ENCODE results near the gene ZNF549.
A peak's percentile ranks its signal among the peaks of the same experiment; 100 is the strongest.
"Not testable (repeated sequence)": the region's sequence is repeated elsewhere in the genome, so short reads cannot be mapped to it uniquely, and the experiment has no call there.

Gene ZNF549

GRCh38 chr19:57511484-57511883 is 15.7 kb upstream of the ZNF549 start:
- no peak overlapping the region for H3K4me3 ChIP-seq (ENCODE audit: insufficient read length, low read depth)
- DNase-seq (ENCODE audit: low read depth, low spot score): no peak
- H3K9ac ChIP-seq (ENCODE audit: insufficient read length, low read depth): no peak overlapping the region
- no peaks in the 10 kb centered on the region for H3K27me3 ChIP-seq (ENCODE audit: insufficient read depth, insufficient read length)
- no peaks in the 10 kb centered on the region for H3K4me1 ChIP-seq (ENCODE audit: insufficient read depth, insufficient read length)
- H3K9me3 ChIP-seq (ENCODE audit: insufficient read depth, low read length): peaks cover 43% of the 10 kb centered on the region
- no peak for TF ChIP-seq YY1 (IDR thresholded peaks at IDR 0.05; ENCODE audit: insufficient read depth, insufficient read length)
- TF ChIP-seq ZNF274 (IDR thresholded peaks at IDR 0.05; ENCODE audit: low read depth, low read length): no peak
- no peak for TF ChIP-seq SUZ12 (IDR thresholded peaks at IDR 0.05; ENCODE audit: extremely low read depth, insufficient read depth, insufficient read length)
- H3K36me3 ChIP-seq (ENCODE audit: insufficient read depth, insufficient read length, low read length): peaks cover 23% of the 10 kb centered on the region

GRCh38 chr19:57512845-57513244 is 14.3 kb upstream of the ZNF549 start:
- no peaks in the 10 kb centered on the region for H3K4me1 ChIP-seq (ENCODE audit: insufficient read depth, insufficient read length)
- no peak overlapping the region for H3K4me3 ChIP-seq (ENCODE audit: insufficient read length, low read depth)
- peaks cover 12% of the 10 kb centered on the region for H3K36me3 ChIP-seq (ENCODE audit: insufficient read depth, insufficient read length, low read length)
- H3K27me3 ChIP-seq (ENCODE audit: insufficient read depth, insufficient read length): no peaks in the 10 kb centered on the region
- TF ChIP-seq SUZ12 (IDR thresholded peaks at IDR 0.05; ENCODE audit: extremely low read depth, insufficient read depth, insufficient read length): no peak
- TF ChIP-seq YY1 (IDR thresholded peaks at IDR 0.05; ENCODE audit: insufficient read depth, insufficient read length): no peak
- no peak for TF ChIP-seq ZNF274 (IDR thresholded peaks at IDR 0.05; ENCODE audit: low read depth, low read length)
- no peak overlapping the region for H3K9ac ChIP-seq (ENCODE audit: insufficient read length, low read depth)
- H3K9me3 ChIP-seq (ENCODE audit: insufficient read depth, low read length): peaks cover 43% of the 10 kb centered on the region
- DNase-seq (ENCODE audit: low read depth, low spot score): no peak

- no peaks in the 10 kb centered on the region for H3K4me1 ChIP-seq (ENCODE audit: insufficient read depth, insufficient read length)
- H3K4me3 ChIP-seq (ENCODE audit: insufficient read length, low read depth): no peak overlapping the region
- H3K27me3 ChIP-seq (ENCODE audit: insufficient read depth, insufficient read length): no peaks in the 10 kb centered on the region
- H3K9ac ChIP-seq (ENCODE audit: insufficient read length, low read depth): no peak overlapping the region
- TF ChIP-seq SUZ12 (IDR thresholded peaks at IDR 0.05; ENCODE audit: extremely low read depth, insufficient read depth, insufficient read length): no peak
- TF ChIP-seq ZNF274 (IDR thresholded peaks at IDR 0.05; ENCODE audit: low read depth, low read length): no peak
- no peak for DNase-seq (ENCODE audit: low read depth, low spot score)
- peaks cover 43% of the 10 kb centered on the region for H3K9me3 ChIP-seq (ENCODE audit: insufficient read depth, low read length)
- peaks cover 6% of the 10 kb centered on the region for H3K36me3 ChIP-seq (ENCODE audit: insufficient read depth, insufficient read length, low read length)
Observed at GRCh38 chr19:57515255-57515654, 11.9 kb upstream of the ZNF549 start.

- H3K36me3 ChIP-seq (ENCODE audit: insufficient read depth, insufficient read length, low read length); H3K27me3 ChIP-seq (ENCODE audit: insufficient read depth, insufficient read length); H3K9ac ChIP-seq (ENCODE audit: insufficient read length, low read depth); H3K4me3 ChIP-seq (ENCODE audit: insufficient read length, low read depth); DNase-seq (ENCODE audit: low read depth, low spot score); H3K4me1 ChIP-seq (ENCODE audit: insufficient read depth, insufficient read length): not testable (repeated sequence)
- peaks cover 25% of the 10 kb centered on the region for H3K9me3 ChIP-seq (ENCODE audit: insufficient read depth, low read length)
Observed at GRCh38 chr19:57518021-57518420, 9.1 kb upstream of the ZNF549 start.

GRCh38 chr19:57537953-57538547 is 10.9 kb downstream of the ZNF549 start:
- no peaks in the 10 kb centered on the region for H3K4me1 ChIP-seq (ENCODE audit: insufficient read depth, insufficient read length)
- H3K9me3 ChIP-seq (ENCODE audit: insufficient read depth, low read length): peaks cover 61% of the 10 kb centered on the region
- DNase-seq (ENCODE audit: low read depth, low spot score): no peak
- 0 out of 2 replicates have a peak, but pooled peaks have one; percentile 22 for TF ChIP-seq ZNF274 (IDR thresholded peaks at IDR 0.05; ENCODE audit: low read depth, low read length)
- no peak for TF ChIP-seq YY1 (IDR thresholded peaks at IDR 0.05; ENCODE audit: insufficient read depth, insufficient read length)
- no peaks in the 10 kb centered on the region for H3K27me3 ChIP-seq (ENCODE audit: insufficient read depth, insufficient read length)
- peaks cover 80% of the 10 kb centered on the region for H3K36me3 ChIP-seq (ENCODE audit: insufficient read depth, insufficient read length, low read length)
- no peak overlapping the region for H3K9ac ChIP-seq (ENCODE audit: insufficient read length, low read depth)
- no peak overlapping the region for H3K4me3 ChIP-seq (ENCODE audit: insufficient read length, low read depth)

- no peak overlapping the region for H3K9ac ChIP-seq (ENCODE audit: insufficient read length, low read depth)
- H3K4me1 ChIP-seq (ENCODE audit: insufficient read depth, insufficient read length): no peaks in the 10 kb centered on the region
- peaks cover 86% of the 10 kb centered on the region for H3K36me3 ChIP-seq (ENCODE audit: insufficient read depth, insufficient read length, low read length)
- H3K4me3 ChIP-seq (ENCODE audit: insufficient read length, low read depth): no peak overlapping the region
- TF ChIP-seq ZNF274 (IDR thresholded peaks at IDR 0.05; ENCODE audit: low read depth, low read length) (no peak), YY1 (IDR thresholded peaks at IDR 0.05; ENCODE audit: insufficient read depth, insufficient read length) (no peak), SUZ12 (IDR thresholded peaks at IDR 0.05; ENCODE audit: extremely low read depth, insufficient read depth, insufficient read length) (no peak)
- DNase-seq (ENCODE audit: low read depth, low spot score): no peak
- H3K27me3 ChIP-seq (ENCODE audit: insufficient read depth, insufficient read length): no peaks in the 10 kb centered on the region
- H3K9me3 ChIP-seq (ENCODE audit: insufficient read depth, low read length): peaks cover 45% of the 10 kb centered on the region
Observed at GRCh38 chr19:57546513-57546912, 19.4 kb downstream of the ZNF549 start.

GRCh38 chr19:57552432-57552831 is 25.3 kb downstream of the ZNF549 start:
- no peak overlapping the region for H3K4me3 ChIP-seq (ENCODE audit: insufficient read length, low read depth)
- no peak overlapping the region for H3K9ac ChIP-seq (ENCODE audit: insufficient read length, low read depth)
- peaks cover 15% of the 10 kb centered on the region; the same call in 1 of the 2 replicates for H3K9me3 ChIP-seq (ENCODE audit: insufficient read depth, low read length)
- H3K27me3 ChIP-seq (ENCODE audit: insufficient read depth, insufficient read length): no peaks in the 10 kb centered on the region
- DNase-seq (ENCODE audit: low read depth, low spot score): no peak
- no peaks in the 10 kb centered on the region for H3K4me1 ChIP-seq (ENCODE audit: insufficient read depth, insufficient read length)
- no peak for TF ChIP-seq YY1 (IDR thresholded peaks at IDR 0.05; ENCODE audit: insufficient read depth, insufficient read length)
- no peak for TF ChIP-seq ZNF274 (IDR thresholded peaks at IDR 0.05; ENCODE audit: low read depth, low read length)
- no peak for TF ChIP-seq SUZ12 (IDR thresholded peaks at IDR 0.05; ENCODE audit: extremely low read depth, insufficient read depth, insufficient read length)
- H3K36me3 ChIP-seq (ENCODE audit: insufficient read depth, insufficient read length, low read length): peaks cover 84% of the 10 kb centered on the region

GRCh38 chr19:57557659-57558058 is 30.5 kb downstream of the ZNF549 start:
- no peak for TF ChIP-seq ZNF274 (IDR thresholded peaks at IDR 0.05; ENCODE audit: low read depth, low read length)
- TF ChIP-seq YY1 (IDR thresholded peaks at IDR 0.05; ENCODE audit: insufficient read depth, insufficient read length): no peak
- no peak for TF ChIP-seq SUZ12 (IDR thresholded peaks at IDR 0.05; ENCODE audit: extremely low read depth, insufficient read depth, insufficient read length)
- no peaks in the 10 kb centered on the region for H3K27me3 ChIP-seq (ENCODE audit: insufficient read depth, insufficient read length)
- H3K9ac ChIP-seq (ENCODE audit: insufficient read length, low read depth): no peak overlapping the region
- peaks cover 44% of the 10 kb centered on the region for H3K36me3 ChIP-seq (ENCODE audit: insufficient read depth, insufficient read length, low read length)
- no peaks in the 10 kb centered on the region for H3K4me1 ChIP-seq (ENCODE audit: insufficient read depth, insufficient read length)
- 0 out of 2 replicates have a peak, but pooled peaks cover under 1% of the 10 kb centered on the region for H3K9me3 ChIP-seq (ENCODE audit: insufficient read depth, low read length)
- DNase-seq (ENCODE audit: low read depth, low spot score): no peak
- no peak overlapping the region for H3K4me3 ChIP-seq (ENCODE audit: insufficient read length, low read depth)
